ENCODE data around the gene KCNQ1. TPM values are rescaled to one million over a fixed set of nuclear protein-coding genes. Genes with fewer than 3 reads are reported as not detected.

Gene KCNQ1
- total and polyA plus RNA-seq, 8 donors: 7.1 to 37.7 (median 9.9) TPM

GRCh38 chr11:2397005-2397404 is 47.8 kb upstream of the KCNQ1 start:
- no peaks in the 10 kb centered on the region for H3K9me3 ChIP-seq
- no peak overlapping the region for H3K27ac ChIP-seq
- H3K4me1 ChIP-seq: peaks cover 15 to 25% of the 10 kb centered on the region in 2 donors
- no peak for ATAC-seq
- no peak for DNase-seq
- H3K36me3 ChIP-seq: peaks cover 0 to 66% of the 10 kb centered on the region in 2 donors
- H3K4me3 ChIP-seq: no peak overlapping the region
- intact Hi-C loops (cut with DNase I): no loop called here
- no peaks in the 10 kb centered on the region for H3K27me3 ChIP-seq
- no peak for TF ChIP-seq CTCF (IDR thresholded peaks at IDR 0.05)

GRCh38 chr11:2398664-2399355 is 46.0 kb upstream of the KCNQ1 start:
- no peaks in the 10 kb centered on the region for H3K9me3 ChIP-seq
- no peak for TF ChIP-seq CTCF (IDR thresholded peaks at IDR 0.05)
- no peak for ATAC-seq
- H3K27ac ChIP-seq: peak overlapping the region; percentile 93 to 97
- H3K27me3 ChIP-seq: no peaks in the 10 kb centered on the region
- intact Hi-C loops (cut with DNase I): no loop called here
- peaks cover 0 to 66% of the 10 kb centered on the region in 2 donors for H3K36me3 ChIP-seq
- H3K4me3 ChIP-seq: peak overlapping the region in 1 of 2 donors; percentile 98
- peaks cover 16 to 31% of the 10 kb centered on the region in 2 donors for H3K4me1 ChIP-seq
- no peak for DNase-seq

- H3K36me3 ChIP-seq: peaks cover 0 to 66% of the 10 kb centered on the region in 2 donors
- H3K27ac ChIP-seq: peak overlapping the region; percentile 93 to 97
- no peaks in the 10 kb centered on the region for H3K27me3 ChIP-seq
- peak overlapping the region; percentile 50 to 98 for H3K4me3 ChIP-seq
- no peak for TF ChIP-seq CTCF (IDR thresholded peaks at IDR 0.05)
- no peaks in the 10 kb centered on the region for H3K9me3 ChIP-seq
- intact Hi-C loops (cut with DNase I): no loop called here
- H3K4me1 ChIP-seq: peaks cover 16 to 31% of the 10 kb centered on the region in 2 donors
- DNase-seq (no peak), ATAC-seq (peak; percentile 15)
Observed at GRCh38 chr11:2399488-2400068, 45.2 kb upstream of the KCNQ1 start.

- peak; percentile 93 to 98 for TF ChIP-seq CTCF (IDR thresholded peaks at IDR 0.05)
Observed at GRCh38 chr11:2400069-2400761, 44.6 kb upstream of the KCNQ1 start, which contains the start of gene TSSC4. TSSC4 (plus strand) TSS chr11:2400750; CDS start chr11:2402634, 1,884 bp downstream.

More at GRCh38 chr11:2400069-2400761, 44.6 kb upstream of the KCNQ1 start, which contains the start of gene TSSC4:
- DNase-seq (peak; percentile 100), ATAC-seq (peak; percentile 91)
- Histone ChIP-seq H3K9me3 (no peaks in the 10 kb centered on the region), H3K27ac (peak within 1 kb of the TSS; percentile 93 to 97), H3K4me3 (peak within 1 kb of the TSS; percentile 98 to 99), H3K4me1 (peaks cover 16 to 31% of the 10 kb centered on the region in 2 donors), H3K36me3 (peaks cover 0 to 62% of the 10 kb centered on the region in 2 donors), H3K27me3 (no peaks in the 10 kb centered on the region)
- intact Hi-C loops (cut with DNase I): no loop called here
